A549 (cell line): Measurements from ENCODE around the gene TTI1.

Experiments used
- CBX2 ChIP-seq: fragments of 200-600 bp; sonication (generic); IDR thresholded peaks from 2 replicates; pipeline ENCODE4 v1.6.1; 2016; ENCODE audit warnings: low read depth, mild to moderate bottlenecking, borderline replicate concordance
- EHMT2 ChIP-seq: fragments of 200-600 bp; sonication (generic); IDR thresholded peaks from 2 replicates; pipeline ENCODE4 v1.6.1; 2016; ENCODE audit warnings: antibody characterized with exemption, low read depth, mild to moderate bottlenecking, moderate library complexity
- HOXB13 ChIP-seq: fragments of 250-450 bp; sonication (Bioruptor Pico); IDR thresholded peaks from 2 replicates; pipeline ENCODE4 v1.5.0; 2020; ENCODE audit warnings: low read depth, mild to moderate bottlenecking, moderate library complexity
- KDM5A ChIP-seq: fragments of 200-600 bp; sonication (generic); IDR thresholded peaks from 2 replicates; pipeline ENCODE4 v1.6.1; 2016; ENCODE audit warnings: antibody characterized with exemption, mild to moderate bottlenecking
- MAX ChIP-seq: IDR thresholded peaks from 2 replicates; pipeline ENCODE4 v1.6.1; 2012
- PHF8 ChIP-seq: fragments of 200-600 bp; sonication (generic); IDR thresholded peaks from 2 replicates; pipeline ENCODE4 v1.6.1; 2016; ENCODE audit warnings: low read depth, mild to moderate bottlenecking, antibody characterized with exemption, moderate library complexity, borderline replicate concordance
- POLR2A ChIP-seq: IDR thresholded peaks from 2 replicates; pipeline ENCODE4 v1.6.1; 2012; ENCODE audit warnings: mild to moderate bottlenecking, low read length
- USF2 ChIP-seq: fragments of 450-650 bp; IDR thresholded peaks from 2 replicates; pipeline ENCODE4 v1.6.1; 2014; ENCODE audit warnings: antibody characterized with exemption
- ZFP36 ChIP-seq: fragments of 450-650 bp; IDR thresholded peaks from 2 replicates; pipeline ENCODE4 v1.6.1; 2014; ENCODE audit warnings: borderline replicate concordance; ENCODE audit not compliant: partially characterized antibody
- TF ChIP-seq, protein P1 (sequence below): fragments of >200 bp; sonication (Bioruptor Twin); formaldehyde crosslinking; IDR thresholded peaks from 3 replicates; pipeline ENCODE4 v1.5.1; 2016

DNA sequence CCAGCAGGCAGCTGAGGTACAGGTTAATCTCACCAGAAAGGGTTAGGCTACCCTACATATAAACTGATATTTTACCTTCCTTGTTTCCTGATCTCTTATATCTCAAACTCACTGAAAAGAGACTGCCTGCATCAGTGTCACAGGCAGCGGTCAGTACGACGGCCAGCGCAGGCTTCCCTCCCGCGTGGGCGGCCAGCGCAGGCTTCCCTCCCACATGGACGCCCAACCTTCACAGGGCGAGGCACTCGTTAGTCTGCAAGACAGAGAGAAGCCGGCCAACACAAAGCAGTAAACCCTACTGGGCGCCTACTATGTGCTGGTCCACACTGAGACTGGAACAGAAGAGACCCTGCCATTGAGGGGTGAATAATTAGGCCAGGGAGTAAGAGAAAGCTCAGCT lies 33.0 kb downstream of the TTI1 start:
- TF ChIP-seq PHF8, result no peak
- TF ChIP-seq CBX2, result no peak
- TF ChIP-seq, protein P1, sequence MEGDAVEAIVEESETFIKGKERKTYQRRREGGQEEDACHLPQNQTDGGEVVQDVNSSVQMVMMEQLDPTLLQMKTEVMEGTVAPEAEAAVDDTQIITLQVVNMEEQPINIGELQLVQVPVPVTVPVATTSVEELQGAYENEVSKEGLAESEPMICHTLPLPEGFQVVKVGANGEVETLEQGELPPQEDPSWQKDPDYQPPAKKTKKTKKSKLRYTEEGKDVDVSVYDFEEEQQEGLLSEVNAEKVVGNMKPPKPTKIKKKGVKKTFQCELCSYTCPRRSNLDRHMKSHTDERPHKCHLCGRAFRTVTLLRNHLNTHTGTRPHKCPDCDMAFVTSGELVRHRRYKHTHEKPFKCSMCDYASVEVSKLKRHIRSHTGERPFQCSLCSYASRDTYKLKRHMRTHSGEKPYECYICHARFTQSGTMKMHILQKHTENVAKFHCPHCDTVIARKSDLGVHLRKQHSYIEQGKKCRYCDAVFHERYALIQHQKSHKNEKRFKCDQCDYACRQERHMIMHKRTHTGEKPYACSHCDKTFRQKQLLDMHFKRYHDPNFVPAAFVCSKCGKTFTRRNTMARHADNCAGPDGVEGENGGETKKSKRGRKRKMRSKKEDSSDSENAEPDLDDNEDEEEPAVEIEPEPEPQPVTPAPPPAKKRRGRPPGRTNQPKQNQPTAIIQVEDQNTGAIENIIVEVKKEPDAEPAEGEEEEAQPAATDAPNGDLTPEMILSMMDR, result no peak
- no peak for TF ChIP-seq ZFP36
- no peak for TF ChIP-seq EHMT2
- no peak for TF ChIP-seq POLR2A
- TF ChIP-seq MAX, result no peak
- no peak for TF ChIP-seq KDM5A
- no peak for TF ChIP-seq USF2
- no peak for TF ChIP-seq HOXB13
